Measurements from ENCODE around the gene BAIAP2L1. TPM values are rescaled to one million over a fixed set of nuclear protein-coding genes. Genes with fewer than 3 reads are reported as not detected.

The BAIAP2L1 gene
- total and polyA plus RNA-seq, 9 of the 15 experiments (the other 6 are each of a cell fraction or from before 2014, with no cell fraction given) = 4.2 to 29.8 (median 15.5) TPM

GRCh38 chr7:98321301-98321700 lies 79.6 kb downstream of the BAIAP2L1 start (continued):
- TF ChIP-seq, protein P1, sequence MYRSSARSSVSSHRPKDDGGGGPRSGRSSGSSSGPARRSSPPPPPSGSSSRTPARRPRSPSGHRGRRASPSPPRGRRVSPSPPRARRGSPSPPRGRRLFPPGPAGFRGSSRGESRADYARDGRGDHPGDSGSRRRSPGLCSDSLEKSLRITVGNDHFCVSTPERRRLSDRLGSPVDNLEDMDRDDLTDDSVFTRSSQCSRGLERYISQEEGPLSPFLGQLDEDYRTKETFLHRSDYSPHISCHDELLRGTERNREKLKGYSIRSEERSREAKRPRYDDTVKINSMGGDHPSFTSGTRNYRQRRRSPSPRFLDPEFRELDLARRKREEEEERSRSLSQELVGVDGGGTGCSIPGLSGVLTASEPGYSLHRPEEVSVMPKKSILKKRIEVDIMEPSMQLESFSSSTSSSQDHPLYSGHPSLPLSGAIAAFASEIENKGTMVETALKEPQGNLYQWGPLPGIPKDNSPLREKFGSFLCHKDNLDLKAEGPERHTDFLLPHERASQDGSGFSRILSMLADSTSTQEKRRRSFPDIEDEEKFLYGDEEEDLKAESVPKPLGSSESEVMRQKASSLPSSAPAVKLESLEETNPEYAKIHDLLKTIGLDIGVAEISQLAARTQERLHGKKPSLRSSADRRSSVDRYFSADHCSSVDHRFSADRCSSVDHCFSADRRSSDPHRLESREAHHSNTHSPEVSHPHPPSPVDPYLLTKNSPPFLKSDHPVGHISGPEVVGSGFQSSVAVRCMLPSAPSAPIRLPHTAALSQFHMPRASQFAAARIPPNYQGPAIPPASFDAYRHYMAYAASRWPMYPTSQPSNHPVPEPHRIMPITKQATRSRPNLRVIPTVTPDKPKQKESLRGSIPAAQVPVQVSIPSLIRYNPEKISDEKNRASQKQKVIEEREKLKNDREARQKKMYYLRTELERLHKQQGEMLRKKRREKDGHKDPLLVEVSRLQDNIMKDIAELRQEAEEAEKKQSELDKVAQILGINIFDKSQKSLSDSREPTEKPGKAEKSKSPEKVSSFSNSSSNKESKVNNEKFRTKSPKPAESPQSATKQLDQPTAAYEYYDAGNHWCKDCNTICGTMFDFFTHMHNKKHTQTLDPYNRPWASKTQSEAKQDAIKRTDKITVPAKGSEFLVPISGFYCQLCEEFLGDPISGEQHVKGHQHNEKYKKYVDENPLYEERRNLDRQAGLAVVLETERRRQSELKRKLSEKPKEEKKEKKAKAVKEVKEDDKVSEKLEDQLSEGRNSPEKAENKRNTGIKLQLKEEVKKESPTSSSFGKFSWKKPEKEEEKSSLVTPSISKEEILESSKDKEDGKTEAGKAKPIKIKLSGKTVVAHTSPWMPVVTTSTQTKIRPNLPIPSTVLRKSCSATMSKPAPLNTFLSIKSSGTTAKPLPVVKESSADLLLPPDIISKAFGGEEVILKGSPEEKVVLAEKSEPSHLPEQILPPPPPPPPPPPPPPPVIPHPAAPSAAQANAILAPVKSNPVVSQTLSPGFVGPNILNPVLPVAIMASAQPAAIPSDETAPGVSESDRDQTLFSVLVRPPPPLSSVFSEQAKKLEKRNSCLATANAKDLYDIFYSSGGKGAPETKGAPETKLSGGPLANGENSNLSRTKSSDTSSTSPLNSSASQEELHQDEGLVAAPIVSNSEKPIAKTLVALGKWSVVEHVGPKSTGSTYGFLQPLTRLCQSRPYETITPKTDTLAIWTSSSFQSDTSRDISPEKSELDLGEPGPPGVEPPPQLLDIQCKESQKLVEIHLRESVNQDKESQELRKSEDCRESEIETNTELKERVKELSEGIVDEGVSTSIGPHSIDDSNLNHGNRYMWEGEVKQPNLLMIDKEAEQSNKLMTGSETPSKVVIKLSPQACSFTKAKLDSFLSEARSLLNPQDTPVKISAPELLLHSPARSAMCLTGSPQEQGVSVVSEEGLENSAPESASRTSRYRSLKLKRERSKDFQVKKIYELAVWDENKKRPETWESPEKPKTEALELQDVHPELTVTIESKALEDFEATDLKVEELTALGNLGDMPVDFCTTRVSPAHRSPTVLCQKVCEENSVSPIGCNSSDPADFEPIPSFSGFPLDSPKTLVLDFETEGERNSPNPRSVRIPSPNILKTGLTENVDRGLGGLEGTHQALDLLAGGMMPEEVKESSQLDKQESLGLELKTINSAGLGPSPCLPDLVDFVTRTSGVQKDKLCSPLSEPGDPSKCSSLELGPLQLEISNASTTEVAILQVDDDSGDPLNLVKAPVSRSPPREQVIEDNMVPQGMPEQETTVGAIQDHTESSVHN (IDR thresholded peaks at IDR 0.05; ENCODE audit: borderline replicate concordance in 1 of 2, low read depth in 1 of 2) = no peak
- TF ChIP-seq YY1 (IDR thresholded peaks at IDR 0.05; ENCODE audit: borderline replicate concordance in 1 of 3, control insufficient read depth in 1 of 3, extremely low read depth in 1 of 3, insufficient read depth in 3 of 3, insufficient read length in 1 of 3, insufficient replicate concordance in 2 of 3, low read depth in 1 of 3, low read length in 2 of 3) (no peak), HLTF (IDR thresholded peaks at IDR 0.05) (no peak), PML (IDR thresholded peaks at IDR 0.05; ENCODE audit: low read length) (no peak), ZNF274 (IDR thresholded peaks at IDR 0.05; ENCODE audit: borderline replicate concordance, low read depth, low read length) (no peak), SMAD1 (IDR thresholded peaks at IDR 0.05; ENCODE audit: low read depth, low read length, partially characterized antibody) (no peak), ETV6 (IDR thresholded peaks at IDR 0.05; ENCODE audit: borderline replicate concordance in 1 of 2, low read depth in 2 of 2, low read length in 1 of 2) (no peak), ETV6 (CRISPR knock-in tag; IDR thresholded peaks at IDR 0.05; ENCODE audit: borderline replicate concordance) (no peak), MAX (CRISPR knock-in tag; IDR thresholded peaks at IDR 0.05) (no peak), ATF1 (CRISPR knock-in tag; IDR thresholded peaks at IDR 0.05) (no peak), ATF1 (tag; IDR thresholded peaks at IDR 0.05) (no peak), ASH1L (IDR thresholded peaks at IDR 0.05; ENCODE audit: borderline replicate concordance, low read depth, partially characterized antibody) (no peak)
